Mesothelial cell of epicardium (in vitro differentiated cells): Measurements from ENCODE around the gene TYMP. TPM values are rescaled to one million over a fixed set of nuclear protein-coding genes. Genes with fewer than 3 reads are reported as not detected.
"Not testable (repeated sequence)": the region's sequence is repeated elsewhere in the genome, so short reads cannot be mapped to it uniquely, and the experiment has no call there.

Experiments used
- DNase-seq, 2 experiments: peaks; one replicate each; pipeline ENCODE4 v3.0.0; 2021; ENCODE audit warnings: low spot score in 2 of 2; ENCODE audit not compliant: unreplicated experiment in 2 of 2
- H3K27ac Mint-ChIP-seq: 2 replicates; pipeline ENCODE4 v1.8.0; 2021; ENCODE audit warnings: mixed read lengths
- H3K27me3 Mint-ChIP-seq: 2 replicates; pipeline ENCODE4 v1.8.0; 2021; ENCODE audit warnings: low read depth, mixed read lengths
- H3K36me3 Mint-ChIP-seq: 2 replicates; pipeline ENCODE4 v1.8.0; 2021; ENCODE audit warnings: mixed read lengths
- H3K4me1 Mint-ChIP-seq: 2 replicates; pipeline ENCODE4 v1.8.0; 2021; ENCODE audit warnings: mixed read lengths
- H3K4me3 Mint-ChIP-seq: 2 replicates; pipeline ENCODE4 v1.8.0; 2021; ENCODE audit warnings: mild to moderate bottlenecking, moderate library complexity, mixed read lengths
- H3K9me3 Mint-ChIP-seq: 2 replicates; pipeline ENCODE4 v1.8.0; 2021; ENCODE audit warnings: mixed read lengths
- total RNA-seq: library from RNA; stranded (reverse); gene quantifications from 3 replicates; pipeline ENCODE4 v1.2.1, GENCODE V29; 2021
- TF ChIP-seq, protein P1 (sequence below): fragments of 200-600 bp; sonication (generic); IDR thresholded peaks from one replicate; pipeline ENCODE4 v1.5.0; 2021; ENCODE audit warnings: antibody characterized with exemption; ENCODE audit not compliant: unreplicated experiment

TYMP gene
- total RNA-seq, 1 donor from 2014 or later = 9.3 TPM

DNA sequence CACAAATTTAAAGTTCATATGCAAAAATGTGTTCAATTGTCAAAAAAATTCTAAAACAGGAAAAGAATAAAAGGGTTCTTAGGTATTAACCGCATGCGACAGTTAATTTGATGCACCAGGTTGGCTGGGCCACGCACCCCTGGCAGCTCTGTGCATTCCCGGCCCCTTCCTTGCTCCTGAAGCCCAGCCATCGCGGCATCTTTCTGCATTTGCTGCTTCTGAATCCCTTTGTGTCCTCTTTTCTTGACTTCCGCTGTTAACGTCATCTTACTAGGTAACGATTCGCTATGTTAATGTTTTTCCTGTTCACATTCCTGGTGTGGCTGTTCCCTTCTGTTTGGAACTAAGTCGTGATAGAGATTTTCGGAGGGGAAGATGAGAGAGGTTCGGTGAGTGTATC is 8.0 kb upstream of the TYMP start:
- TF ChIP-seq, protein P1, sequence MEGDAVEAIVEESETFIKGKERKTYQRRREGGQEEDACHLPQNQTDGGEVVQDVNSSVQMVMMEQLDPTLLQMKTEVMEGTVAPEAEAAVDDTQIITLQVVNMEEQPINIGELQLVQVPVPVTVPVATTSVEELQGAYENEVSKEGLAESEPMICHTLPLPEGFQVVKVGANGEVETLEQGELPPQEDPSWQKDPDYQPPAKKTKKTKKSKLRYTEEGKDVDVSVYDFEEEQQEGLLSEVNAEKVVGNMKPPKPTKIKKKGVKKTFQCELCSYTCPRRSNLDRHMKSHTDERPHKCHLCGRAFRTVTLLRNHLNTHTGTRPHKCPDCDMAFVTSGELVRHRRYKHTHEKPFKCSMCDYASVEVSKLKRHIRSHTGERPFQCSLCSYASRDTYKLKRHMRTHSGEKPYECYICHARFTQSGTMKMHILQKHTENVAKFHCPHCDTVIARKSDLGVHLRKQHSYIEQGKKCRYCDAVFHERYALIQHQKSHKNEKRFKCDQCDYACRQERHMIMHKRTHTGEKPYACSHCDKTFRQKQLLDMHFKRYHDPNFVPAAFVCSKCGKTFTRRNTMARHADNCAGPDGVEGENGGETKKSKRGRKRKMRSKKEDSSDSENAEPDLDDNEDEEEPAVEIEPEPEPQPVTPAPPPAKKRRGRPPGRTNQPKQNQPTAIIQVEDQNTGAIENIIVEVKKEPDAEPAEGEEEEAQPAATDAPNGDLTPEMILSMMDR = no peak
- Mint-ChIP-seq H3K4me3 (no peak overlapping the region), H3K4me1 (peaks cover 26% of the 10 kb centered on the region), H3K27me3 (peaks cover 4% of the 10 kb centered on the region), H3K27ac (no peak overlapping the region), H3K9me3 (no peaks in the 10 kb centered on the region), H3K36me3 (no peaks in the 10 kb centered on the region)
- DNase-seq = no peak

DNA sequence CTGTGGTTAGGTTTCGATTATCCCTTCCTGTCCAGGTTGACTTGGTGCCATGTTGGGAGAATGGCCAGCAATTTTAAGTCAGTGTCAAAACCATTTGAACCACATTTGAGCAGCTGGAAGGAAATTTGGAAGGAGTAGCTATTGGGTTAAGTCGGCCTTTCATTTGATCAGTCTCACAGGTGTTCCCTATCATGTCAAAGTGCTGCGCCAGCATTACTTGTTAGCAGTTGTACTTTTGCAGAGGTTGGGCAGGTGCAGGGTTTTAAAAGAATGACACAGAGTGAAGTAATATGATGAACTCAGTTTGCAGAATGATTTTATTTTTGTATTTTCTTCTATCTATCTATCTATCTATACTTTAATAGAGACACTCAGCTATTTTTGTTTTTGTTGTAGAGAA is 6.4 kb upstream of the TYMP start:
- Mint-ChIP-seq H3K4me1 (peaks cover 30% of the 10 kb centered on the region), H3K36me3 (no peaks in the 10 kb centered on the region), H3K4me3 (no peak overlapping the region), H3K27ac (no peak overlapping the region), H3K9me3 (no peaks in the 10 kb centered on the region), H3K27me3 (peaks cover 11% of the 10 kb centered on the region)
- TF ChIP-seq, protein P1 = no peak
- no peak for DNase-seq

DNA sequence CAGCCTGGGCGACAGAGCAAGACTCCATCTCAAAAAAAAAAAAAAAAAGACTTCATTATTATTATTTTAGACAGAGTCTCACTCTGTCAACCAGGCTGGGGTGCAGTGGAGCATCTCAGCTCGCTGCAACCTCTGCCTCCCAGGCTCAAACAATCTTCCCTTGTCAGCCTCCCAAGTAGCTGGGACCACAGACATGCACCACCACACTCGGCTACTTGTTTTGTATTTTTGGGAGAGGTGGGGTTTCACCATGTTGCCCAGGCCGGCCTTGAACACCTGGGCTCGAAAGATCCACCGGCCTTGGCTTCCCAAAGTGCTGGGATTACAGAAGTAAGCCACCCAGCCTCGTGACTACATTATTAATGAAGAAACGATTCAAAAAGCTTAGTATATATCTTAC is 5.3 kb upstream of the TYMP start:
- Mint-ChIP-seq H3K9me3 (no peaks in the 10 kb centered on the region), H3K36me3 (no peaks in the 10 kb centered on the region), H3K27ac (no peak overlapping the region), H3K27me3 (peaks cover 19% of the 10 kb centered on the region), H3K4me1 (peaks cover 32% of the 10 kb centered on the region), H3K4me3 (no peak overlapping the region)
- no peak for DNase-seq
- TF ChIP-seq, protein P1 = no peak

DNA sequence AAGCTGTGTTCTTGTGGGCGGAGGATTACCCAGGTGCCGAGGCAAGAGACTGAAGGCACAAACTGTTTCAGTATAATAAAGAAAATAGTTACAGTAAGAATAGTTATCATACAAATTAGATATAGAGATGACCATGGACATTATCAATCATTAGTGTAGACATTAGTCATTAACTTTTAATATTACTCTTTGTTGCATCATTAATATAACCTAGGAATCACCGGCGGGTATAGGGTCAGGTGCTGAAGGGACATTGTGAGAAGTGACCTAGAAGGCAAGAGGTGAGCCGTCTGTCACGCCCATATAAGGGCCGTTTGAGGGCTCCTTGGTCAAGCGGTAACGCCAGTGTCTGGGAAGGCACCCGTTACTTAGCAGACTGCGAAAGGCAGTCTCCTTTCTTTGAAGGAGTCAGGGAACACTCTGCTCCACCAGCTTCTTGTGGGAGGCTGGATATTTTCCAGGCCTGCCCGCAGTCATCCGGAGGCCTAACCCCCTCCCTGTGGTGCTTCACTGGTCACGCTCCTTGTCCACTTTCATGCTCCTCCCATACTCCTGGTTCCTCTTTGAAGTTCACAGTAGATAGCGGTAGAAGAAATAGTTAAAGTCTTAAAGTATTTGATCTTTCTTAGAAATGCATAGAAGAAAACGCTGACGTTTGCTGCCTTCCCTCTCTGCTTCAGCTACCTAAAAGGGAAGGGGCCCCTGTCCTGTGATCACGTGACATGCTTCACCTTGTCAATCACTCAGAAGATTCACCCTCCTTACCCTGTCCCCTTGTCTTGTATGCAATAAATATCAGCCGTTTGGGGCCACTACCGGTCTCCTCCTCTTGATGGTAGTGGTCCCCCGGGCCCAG is 4.3 kb upstream of the TYMP start:
- Mint-ChIP-seq H3K27me3 (peaks cover 24% of the 10 kb centered on the region), H3K4me1 (peaks cover 25% of the 10 kb centered on the region), H3K27ac (peak overlapping the region; percentile 86), H3K4me3 (peak overlapping the region; percentile 14)
- not testable (repeated sequence) for H3K36me3 Mint-ChIP-seq, H3K9me3 Mint-ChIP-seq, DNase-seq

DNA sequence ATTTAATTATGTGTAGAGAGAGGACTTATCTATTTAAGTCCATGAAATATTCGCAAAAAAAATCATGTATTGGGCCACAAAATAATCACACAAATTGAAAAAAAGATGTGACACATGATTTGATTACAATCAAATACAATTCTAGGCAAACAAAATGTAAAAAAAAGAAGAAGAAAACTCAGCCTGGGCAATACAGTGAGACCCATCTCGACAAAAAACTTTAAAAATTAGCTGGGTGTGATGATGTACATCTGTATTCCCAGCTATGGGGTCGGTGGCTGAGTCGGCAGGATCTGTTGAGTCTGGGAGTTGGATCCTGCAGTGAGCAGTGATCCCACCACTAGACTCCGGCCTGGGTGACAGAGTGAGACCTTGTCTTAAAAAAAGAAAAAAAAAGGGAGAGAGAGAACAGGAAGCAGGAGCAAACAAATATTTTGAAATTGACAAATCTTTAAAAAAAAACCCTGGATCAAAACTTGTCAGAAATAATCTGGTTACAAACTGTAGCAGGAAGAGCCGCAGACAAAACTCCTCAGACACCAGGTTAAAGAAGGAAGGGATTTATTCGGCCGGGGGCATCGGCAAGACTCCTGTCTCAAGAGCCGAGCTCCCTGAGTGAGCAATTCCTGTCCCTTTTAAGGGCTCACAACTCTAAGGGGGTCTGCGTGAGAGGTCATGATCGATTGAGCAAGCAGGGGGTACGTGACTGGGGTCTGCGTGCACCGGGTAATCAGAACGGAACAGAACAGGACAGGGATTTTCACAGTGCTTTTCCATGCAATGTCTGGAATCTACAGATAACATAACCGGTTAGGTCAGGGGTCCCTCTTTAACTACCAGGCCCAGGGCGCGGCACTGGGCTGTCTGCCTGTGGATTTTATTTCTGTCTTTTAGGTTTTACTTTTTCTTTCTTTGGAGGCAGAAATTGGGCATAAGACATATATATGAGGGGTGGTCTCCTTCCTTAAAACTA is 3.3 kb upstream of the TYMP start:
- no peak for DNase-seq
- H3K36me3 Mint-ChIP-seq = no peaks in the 10 kb centered on the region
- peak overlapping the region; percentile 62 for H3K4me3 Mint-ChIP-seq
- H3K27me3 Mint-ChIP-seq = peaks cover 34% of the 10 kb centered on the region
- no peaks in the 10 kb centered on the region for H3K9me3 Mint-ChIP-seq
- TF ChIP-seq, protein P1 = no peak
- peaks cover 25% of the 10 kb centered on the region for H3K4me1 Mint-ChIP-seq
- H3K27ac Mint-ChIP-seq = peak overlapping the region; percentile 86
